ENCODE data around the gene TBL1X.
"Not testable (repeated sequence)": the region's sequence is repeated elsewhere in the genome, so short reads cannot be mapped to it uniquely, and the experiment has no call there.

The TBL1X gene

GRCh38 chrX:9459186-9459748, 5.6 kb upstream of the TBL1X start:
- no peak for DNase-seq (ENCODE audit: low read depth, low spot score)

GRCh38 chrX:9461087-9461486, 3.8 kb upstream of the TBL1X start:
- DNase-seq (ENCODE audit: low read depth, low spot score) = no peak

GRCh38 chrX:9462456-9462855, 2.4 kb upstream of the TBL1X start:
- no peak for DNase-seq (ENCODE audit: low read depth, low spot score)

- peak; percentile 29 for DNase-seq (ENCODE audit: low read depth, low spot score)
These were observed 694 bp downstream of the TBL1X start for GRCh38 chrX:9465380-9466123.

- peak; percentile 70 for DNase-seq (ENCODE audit: low read depth, low spot score)
These were observed 1.3 kb downstream of the TBL1X start for GRCh38 chrX:9466124-9466495.

- DNase-seq (ENCODE audit: low read depth, low spot score) = peak; percentile 28
These were observed 1.9 kb downstream of the TBL1X start for GRCh38 chrX:9466736-9467135.

- peak; percentile 65 for DNase-seq (ENCODE audit: low read depth, low spot score)
These were observed 2.3 kb downstream of the TBL1X start for GRCh38 chrX:9467146-9467545.

GRCh38 chrX:9467751-9468150, 2.9 kb downstream of the TBL1X start:
- peak; percentile 63 for DNase-seq (ENCODE audit: low read depth, low spot score)

GRCh38 chrX:9471571-9471985, 6.7 kb downstream of the TBL1X start:
- DNase-seq (ENCODE audit: low read depth, low spot score) = peak; percentile 82

- DNase-seq (ENCODE audit: low read depth, low spot score) = no peak
These were observed 8.8 kb downstream of the TBL1X start for GRCh38 chrX:9473708-9474107.

GRCh38 chrX:9475417-9475816, 10.6 kb downstream of the TBL1X start:
- DNase-seq (ENCODE audit: low read depth, low spot score) = not testable (repeated sequence)

GRCh38 chrX:9475984-9476383, 11.1 kb downstream of the TBL1X start:
- DNase-seq (ENCODE audit: low read depth, low spot score) = no peak

GRCh38 chrX:9476810-9477575, 12.1 kb downstream of the TBL1X start:
- DNase-seq (ENCODE audit: low read depth, low spot score) = no peak

GRCh38 chrX:9482408-9482807, 17.6 kb downstream of the TBL1X start:
- no peak for DNase-seq (ENCODE audit: low read depth, low spot score)

GRCh38 chrX:9482837-9483236, 18.0 kb downstream of the TBL1X start:
- peak; percentile 60 for DNase-seq (ENCODE audit: low read depth, low spot score)

- no peak for DNase-seq (ENCODE audit: low read depth, low spot score)
These were observed 18.5 kb downstream of the TBL1X start for GRCh38 chrX:9483376-9483775.

GRCh38 chrX:9486786-9487387, 22.0 kb downstream of the TBL1X start:
- no peak for DNase-seq (ENCODE audit: low read depth, low spot score)

GRCh38 chrX:9488586-9488985, 23.7 kb downstream of the TBL1X start:
- no peak for DNase-seq (ENCODE audit: low read depth, low spot score)

GRCh38 chrX:9489234-9489633, 24.4 kb downstream of the TBL1X start:
- DNase-seq (ENCODE audit: low read depth, low spot score) = no peak

GRCh38 chrX:9492901-9493300, 28.0 kb downstream of the TBL1X start:
- no peak for DNase-seq (ENCODE audit: low read depth, low spot score)

- DNase-seq (ENCODE audit: low read depth, low spot score) = no peak
These were observed 29.1 kb downstream of the TBL1X start for GRCh38 chrX:9493936-9494335.

GRCh38 chrX:9494771-9495170, 29.9 kb downstream of the TBL1X start:
- DNase-seq (ENCODE audit: low read depth, low spot score) = peak; percentile 44
